Left cardiac atrium (tissue), 4 donors: ENCODE data around the gene MMRN2. TPM values are rescaled to one million over a fixed set of nuclear protein-coding genes. Genes with fewer than 3 reads are reported as not detected.
A peak's percentile ranks its signal among the peaks of the same experiment; 100 is the strongest.

Experiments used
- ATAC-seq, 2 donors: fragments of 200-7000 bp; cut with Tn5 transposase; one replicate each; pipeline ENCODE4 v1.9.1; 2020; ENCODE audit warnings: mild to moderate bottlenecking in 2 of 2, moderate library complexity in 2 of 2
- DNase-seq: peaks from one replicate; pipeline ENCODE4 v3.0.0-alpha.2; 2020
- intact Hi-C, 2 donors: fragments of 100-400 bp; cut with DNase I; formaldehyde crosslinking; loops; one replicate each; pipeline versions ENCODE4 v1.14.1 to v1.15.1; 2022 to 2023
- total RNA-seq, 2 donors: library from RNA; stranded (reverse); fragmentation: NEBNext Ultra II Directional; extraction: Animal tissue kit (Norgen Biotek cat#: 25700); gene quantifications; one replicate each; pipeline ENCODE4 v1.2.1, GENCODE V29; 2021
- donor health status: DM: no; HTN: yes; CAD: no.
- donor health status: DM: no; HTN: yes; CAD: no; lungs with severe emphysema.
- donor health status: DM: yes; HTN: yes; CAD: no.
- donor health status: Dilated cardiomyopathy.

The MMRN2 gene
- total RNA-seq, 2 donors from 2014 or later: 38.6 to 62.1 TPM

DNA sequence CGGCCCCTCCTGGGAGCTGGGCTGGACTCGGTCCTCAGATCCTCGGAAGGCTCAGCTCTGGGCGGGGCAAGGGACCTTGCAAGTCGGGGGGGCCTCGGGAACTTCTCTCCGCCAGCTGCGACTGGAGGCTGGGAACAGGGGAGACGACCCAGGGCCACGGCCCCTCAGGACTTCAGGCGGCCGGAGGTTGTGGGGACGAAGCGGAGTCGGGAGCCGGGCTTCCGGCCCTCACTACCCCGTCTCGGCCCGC lies 13.5 kb upstream of the MMRN2 start:
- ATAC-seq: peak in 1 of 2 donors; percentile 32
- intact Hi-C loops: no loop called here
- no peak for DNase-seq

DNA sequence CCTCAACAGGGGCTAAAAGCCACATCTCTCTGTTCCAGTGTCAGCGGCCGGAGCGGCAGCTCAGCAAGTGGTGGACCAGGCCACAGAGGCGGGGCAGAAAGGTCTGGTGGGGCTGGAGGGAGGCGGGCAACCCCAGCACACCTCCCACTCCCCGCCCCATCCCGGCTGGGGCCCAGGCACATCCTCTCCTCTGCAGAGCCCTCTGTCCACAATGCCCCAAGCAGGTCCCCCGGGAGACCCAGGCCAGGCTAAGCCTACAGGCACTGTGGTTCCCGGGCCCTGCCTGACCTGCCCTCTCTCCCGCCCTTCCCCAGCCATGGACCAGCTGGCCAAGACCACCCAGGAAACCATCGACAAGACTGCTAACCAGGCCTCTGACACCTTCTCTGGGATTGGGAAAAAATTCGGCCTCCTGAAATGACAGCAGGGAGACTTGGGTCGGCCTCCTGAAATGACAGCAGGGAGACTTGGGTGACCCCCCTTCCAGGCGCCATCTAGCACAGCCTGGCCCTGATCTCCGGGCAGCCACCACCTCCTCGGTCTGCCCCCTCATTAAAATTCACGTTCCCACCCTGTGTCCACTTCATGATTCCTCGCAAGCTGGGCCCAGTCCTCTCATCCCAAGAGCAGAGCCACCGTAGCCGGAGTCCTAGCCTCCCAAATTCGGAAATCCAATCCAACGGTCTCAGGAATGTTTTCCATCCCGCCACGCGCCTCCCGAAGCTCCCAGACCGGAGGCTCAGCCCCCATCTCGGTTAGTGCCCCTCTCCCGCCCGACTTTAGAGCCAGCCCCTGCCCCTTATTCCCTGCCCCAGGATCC lies 13.0 kb upstream of the MMRN2 start:
- intact Hi-C loops: no loop called here
- peak; percentile 49 to 66 for ATAC-seq

DNA sequence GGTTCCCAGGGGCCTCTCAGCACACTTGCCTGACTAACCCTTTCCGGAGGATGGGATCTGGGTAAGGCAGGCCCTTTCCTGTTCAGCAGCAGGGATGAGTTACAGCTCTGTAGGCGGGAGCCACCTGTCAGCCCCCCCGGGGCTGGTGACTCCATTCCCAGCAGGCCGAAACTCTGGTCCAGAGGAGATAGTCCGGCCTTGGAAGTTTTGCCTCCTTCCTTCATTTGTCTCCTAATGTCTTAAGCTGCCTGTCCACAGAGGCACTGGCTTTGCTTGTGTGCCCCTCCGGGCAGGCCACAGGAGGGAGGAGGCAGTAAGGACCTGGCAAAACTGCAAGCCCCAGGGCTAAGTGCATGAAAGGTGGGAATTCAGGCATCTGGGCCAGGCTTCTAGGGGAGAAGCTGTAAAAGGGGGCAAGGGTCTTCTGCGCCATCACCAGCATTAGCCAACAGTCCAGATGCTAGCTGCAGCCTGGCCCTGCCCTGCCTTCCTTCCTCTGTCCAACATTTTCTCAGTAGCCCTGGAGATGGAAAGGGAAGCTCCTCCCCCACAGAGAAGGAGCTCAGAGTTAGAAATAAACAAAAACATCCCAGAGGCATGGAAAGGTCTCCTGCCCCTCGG lies 12.1 kb upstream of the MMRN2 start:
- intact Hi-C loops: no loop called here
- ATAC-seq (no peak), DNase-seq (no peak)

More for the DNA sequence above, 13.0 kb upstream of the MMRN2 start:
- DNase-seq: peak; percentile 89

DNA sequence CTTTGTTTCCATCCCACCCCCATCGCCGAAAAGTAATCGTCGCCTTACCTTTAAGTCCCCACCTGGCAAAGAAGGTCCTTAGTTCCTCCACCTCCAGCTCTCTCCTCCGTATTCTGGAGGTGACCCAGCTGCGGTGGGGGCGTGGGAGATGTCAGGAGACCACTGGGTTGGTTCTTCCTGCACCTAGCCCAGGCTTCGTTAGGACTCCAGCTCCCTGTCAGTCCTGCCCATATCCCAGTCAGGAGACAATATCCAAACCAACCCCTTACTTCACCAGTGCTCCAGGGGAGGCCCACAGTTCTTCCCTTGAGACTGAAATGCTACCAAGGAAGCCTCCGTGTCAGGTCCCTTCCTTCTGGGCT lies 11.6 kb upstream of the MMRN2 start:
- no peak for DNase-seq
- no peak for ATAC-seq
- intact Hi-C loops: no loop called here

DNA sequence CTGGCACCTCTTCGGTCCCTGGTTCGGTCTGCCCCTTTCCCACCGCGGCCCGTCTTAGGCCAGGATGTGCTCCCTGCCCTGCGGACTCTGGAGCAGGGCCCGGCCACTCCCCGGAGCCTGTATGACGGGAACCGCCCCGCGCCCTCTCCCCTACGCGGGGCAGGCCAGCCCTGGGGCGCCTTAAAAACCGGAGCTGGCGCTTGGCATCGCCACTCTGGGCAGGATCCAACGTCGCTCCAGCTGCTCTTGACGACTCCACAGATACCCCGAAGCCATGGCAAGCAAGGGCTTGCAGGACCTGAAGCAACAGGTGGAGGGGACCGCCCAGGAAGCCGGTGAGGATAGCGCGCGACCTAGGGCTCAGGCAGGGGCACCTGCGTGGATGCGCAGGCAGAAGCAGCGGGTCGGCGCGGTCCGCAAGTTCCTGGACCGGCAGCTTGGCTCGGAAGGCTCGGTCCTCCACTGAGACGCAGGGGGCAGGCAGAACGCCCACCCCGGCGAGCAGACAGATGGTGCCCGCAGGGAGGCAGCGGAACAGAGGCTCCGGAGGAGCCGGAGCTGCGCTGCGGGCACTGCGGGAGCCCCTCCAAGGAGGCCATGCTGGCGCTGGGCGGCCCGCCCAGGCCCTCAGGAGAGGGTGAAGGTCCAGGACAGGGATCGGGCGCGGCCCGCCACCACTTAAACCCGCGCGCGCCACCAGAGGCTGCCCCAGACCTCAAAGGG lies 11.0 kb upstream of the MMRN2 start, which contains the start of gene ADIRF:
Gene ADIRF, plus strand, starts transcription at position 212 of the 723 bp plus-strand sequence. Its CDS starts 63 bp downstream, at position 275.
- peak; percentile 16 to 24 for ATAC-seq
- peak; percentile 86 for DNase-seq
- intact Hi-C loops: no loop called here

DNA sequence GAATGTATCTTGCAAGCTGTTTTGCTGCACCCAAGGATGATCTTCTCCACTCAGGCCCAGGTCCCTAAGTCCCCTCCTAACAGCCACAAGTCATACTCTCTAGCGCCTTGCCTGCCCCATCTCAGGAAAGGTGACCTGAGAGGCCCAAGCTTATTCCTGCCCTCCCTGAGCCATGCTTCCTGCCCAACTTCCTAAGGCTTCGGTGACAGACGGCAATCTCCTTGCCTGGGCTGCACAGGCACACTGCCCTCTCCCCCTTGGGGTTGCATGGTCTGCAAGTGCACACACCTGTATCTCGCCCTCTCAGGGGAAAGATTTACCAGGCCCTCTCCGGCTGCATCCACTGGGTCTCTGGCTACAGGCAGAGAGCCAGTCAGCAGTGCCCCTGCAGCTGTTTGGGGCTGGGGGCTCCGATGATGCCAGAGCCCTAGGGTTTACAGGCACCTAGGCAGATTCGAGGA lies 10.1 kb upstream of the MMRN2 start:
- ATAC-seq (no peak), DNase-seq (no peak)
- intact Hi-C loops: no loop called here

DNA sequence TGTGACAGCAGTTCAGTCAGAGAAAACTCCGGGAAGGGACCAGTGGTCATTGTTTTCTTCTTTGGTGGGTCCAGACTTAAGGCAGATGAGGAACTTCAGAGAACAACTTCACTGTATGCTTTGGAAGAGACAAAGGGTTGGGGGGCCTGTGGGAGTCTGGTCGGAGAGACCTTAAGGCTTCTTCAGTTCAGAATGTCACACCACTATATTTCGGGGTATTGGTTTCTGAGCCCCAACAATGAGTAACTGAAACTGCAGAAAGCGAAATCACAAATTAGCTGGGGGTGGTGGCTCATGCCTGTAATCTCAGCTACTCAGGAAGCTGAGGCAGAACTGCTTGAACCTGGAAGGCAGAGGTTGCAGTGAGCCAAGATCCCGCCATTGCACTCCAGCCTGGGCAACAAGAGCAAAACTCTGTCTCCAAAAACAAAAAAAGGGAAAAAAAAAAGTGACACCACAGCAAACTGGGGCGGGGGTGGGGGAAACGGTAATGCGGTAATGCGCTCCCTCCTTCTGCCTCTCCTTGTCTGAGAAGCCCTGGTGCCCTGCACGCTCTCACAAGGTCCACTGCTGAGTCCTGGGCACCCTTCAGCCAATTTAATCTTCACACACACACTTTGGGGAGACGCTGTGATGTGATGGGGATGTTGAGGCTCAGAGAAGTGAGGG lies 8.7 kb upstream of the MMRN2 start:
- ATAC-seq: no peak
- intact Hi-C loops: no loop called here
- no peak for DNase-seq

DNA sequence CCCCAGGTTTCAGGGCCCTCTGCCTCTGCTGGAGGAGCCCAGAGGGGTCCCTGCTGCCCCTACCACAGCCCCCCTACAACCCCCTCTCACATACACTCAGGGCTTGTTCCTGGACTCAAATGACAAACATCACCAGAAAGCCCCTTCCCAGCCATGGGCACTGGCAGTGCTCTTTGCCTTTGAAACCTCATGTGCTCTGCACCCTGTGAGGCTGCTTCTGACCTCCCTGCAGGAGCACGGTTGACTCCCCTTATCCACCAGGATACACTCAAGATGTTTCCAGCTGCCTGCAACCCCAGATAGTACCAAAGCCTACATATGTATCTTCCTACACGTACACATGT lies 7.4 kb upstream of the MMRN2 start:
- ATAC-seq (no peak), DNase-seq (no peak)
- intact Hi-C loops: no loop called here

DNA sequence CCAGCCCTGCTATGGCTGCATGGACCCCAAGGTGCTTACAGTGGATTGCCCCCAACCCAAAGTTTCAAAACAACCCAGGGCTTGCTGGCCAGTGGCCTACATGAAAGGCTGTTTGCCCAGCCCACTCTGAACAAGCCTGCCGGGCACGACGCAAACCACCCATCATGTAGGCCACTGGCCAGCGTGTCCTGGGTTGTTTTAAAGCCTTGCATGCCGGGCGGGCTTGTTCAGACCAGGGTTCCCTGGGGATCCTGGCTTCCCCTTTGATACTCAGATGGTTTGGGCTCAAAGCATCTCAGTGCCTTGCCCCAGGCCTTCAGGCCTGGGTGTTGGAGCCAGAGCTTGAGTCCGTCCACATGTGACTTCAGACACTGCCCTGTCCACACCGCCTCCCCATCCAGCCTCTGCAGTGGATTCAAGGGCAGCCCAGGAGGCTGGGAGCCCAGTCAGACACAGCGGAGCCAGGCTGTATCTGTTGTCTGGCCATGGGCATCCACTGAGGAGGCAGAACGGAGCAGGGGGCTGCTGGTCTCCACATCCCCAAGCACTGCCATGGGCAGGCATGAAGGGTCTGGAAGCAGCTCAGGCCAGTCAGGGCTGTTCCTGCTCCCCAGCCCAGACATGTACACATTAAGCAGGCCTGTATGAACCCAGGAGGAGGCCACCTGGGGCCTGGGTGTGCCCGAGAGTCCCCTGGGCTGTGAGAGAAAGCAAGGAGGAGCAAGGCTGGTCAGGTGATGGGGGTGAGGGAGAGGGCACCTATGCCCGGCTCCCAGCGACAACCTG lies 6.8 kb upstream of the MMRN2 start:
- intact Hi-C loops: no loop called here
- ATAC-seq (no peak), DNase-seq (no peak)

DNA sequence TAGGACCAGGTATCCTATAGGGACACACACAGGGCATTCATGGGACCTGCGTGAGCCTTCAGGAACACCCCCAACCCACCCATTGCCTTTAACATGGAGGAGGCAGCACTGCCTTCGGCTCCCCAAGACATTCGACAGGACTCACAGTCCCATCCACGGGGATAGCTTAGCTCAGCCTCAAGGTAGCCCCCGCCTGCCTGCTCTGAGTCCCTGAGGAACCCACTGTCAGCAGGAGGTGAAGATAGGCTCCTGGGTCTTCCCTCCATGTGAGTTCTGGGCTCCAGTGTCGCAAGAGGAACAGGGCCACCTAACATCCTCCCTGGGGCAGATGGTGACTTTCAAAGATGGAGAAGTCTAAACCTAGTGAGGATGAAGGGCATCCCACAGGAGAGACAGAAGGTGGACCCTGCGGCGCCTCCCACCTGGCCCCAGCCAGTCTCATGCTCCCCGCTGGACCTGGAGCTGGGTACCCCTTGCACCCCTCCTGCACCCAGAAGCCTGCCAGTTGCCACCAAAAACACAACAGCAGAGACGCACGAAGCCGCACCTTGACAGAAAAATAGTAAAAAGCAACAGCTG lies 6.0 kb upstream of the MMRN2 start:
- intact Hi-C loops: no loop called here
- ATAC-seq (no peak), DNase-seq (no peak)

DNA sequence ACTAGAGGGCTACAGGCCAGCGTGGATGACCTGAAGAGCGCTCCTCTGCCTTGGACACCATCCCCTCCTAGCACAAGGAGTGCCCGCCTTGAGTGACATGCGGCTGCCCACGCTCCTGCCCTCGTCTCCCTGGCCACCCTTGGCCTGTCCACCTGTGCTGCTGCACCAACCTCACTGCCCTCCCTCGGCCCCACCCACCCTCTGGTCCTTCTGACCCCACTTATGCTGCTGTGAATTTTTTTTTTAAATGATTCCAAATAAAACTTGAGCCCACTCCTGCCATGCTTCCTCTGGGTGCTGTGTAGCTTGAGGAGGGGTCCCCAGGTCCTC lies 5.5 kb upstream of the MMRN2 start:
- DNase-seq (no peak), ATAC-seq (no peak)
- intact Hi-C loops: no loop called here

DNA sequence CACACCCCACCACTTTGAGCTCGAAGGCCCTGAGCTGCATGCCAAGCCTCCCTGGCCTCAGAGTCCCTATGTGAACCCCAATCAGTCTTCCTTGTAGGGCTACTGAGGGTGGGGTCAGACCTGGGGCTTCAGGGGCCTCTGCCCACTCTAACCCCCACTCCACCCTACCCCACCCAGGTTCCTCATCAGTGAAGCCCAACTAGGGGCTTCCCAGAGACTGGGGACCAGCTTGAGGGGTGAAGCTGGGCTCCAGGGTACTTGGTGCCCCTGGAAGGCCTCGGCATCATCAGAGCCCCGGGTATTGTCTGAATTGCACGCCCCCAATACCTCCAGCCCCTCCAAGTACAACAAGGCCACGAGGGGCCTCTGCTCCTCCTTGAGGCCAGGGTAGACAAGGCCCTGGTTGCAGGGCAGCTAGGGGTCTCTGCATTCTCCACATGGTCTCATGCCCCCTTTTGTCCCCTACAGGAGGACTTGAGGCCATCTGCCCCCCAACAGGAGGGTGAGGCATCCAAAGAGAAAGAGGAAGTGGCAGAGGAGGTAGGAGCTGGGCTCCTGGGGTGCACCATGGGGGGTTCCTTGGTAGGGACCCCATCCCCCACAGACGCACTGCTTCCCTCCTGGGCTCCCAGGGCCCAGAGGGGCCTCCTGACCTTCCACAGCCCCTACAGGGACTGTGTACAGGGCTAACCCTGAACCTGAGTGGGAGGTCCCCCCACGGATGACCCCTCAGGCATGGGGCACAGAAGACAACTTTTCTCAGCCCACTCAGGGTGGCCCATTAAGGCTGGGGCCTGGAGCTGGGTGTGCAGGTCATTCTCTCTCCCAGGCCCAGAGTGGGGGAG lies 4.9 kb upstream of the MMRN2 start:
- no peak for DNase-seq
- no peak for ATAC-seq
- intact Hi-C loops: no loop called here

DNA sequence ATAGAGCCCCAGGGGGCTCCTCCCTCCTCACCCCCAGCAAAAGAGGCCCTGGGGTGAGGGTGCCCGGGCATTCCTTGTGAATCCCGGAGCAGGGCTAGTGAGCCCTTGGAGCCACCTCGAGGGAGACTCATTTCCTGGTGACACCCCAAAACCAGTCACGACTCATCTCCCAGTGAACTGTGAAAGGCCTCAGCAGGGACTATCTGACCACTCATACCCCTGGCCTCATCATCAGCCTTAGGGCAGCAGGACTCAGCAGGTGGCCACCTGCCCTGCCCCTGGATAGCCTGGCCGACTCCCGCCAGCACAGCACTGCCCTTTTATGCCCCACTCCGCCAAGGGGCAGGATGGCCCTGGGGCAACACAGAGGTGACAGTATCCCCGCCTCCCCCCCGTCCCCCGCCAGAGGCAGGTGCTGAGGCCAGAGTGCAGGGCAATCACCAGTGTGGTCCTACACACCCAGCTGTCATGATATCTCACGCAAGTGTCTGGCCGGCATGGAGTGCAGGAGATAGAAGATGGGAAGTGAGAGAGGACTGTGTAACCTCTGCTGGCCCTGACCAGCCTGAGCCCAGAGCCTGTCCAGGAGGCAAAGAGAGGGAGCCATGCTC lies 4.2 kb upstream of the MMRN2 start:
- DNase-seq: no peak
- ATAC-seq: no peak
- intact Hi-C loops: no loop called here

DNA sequence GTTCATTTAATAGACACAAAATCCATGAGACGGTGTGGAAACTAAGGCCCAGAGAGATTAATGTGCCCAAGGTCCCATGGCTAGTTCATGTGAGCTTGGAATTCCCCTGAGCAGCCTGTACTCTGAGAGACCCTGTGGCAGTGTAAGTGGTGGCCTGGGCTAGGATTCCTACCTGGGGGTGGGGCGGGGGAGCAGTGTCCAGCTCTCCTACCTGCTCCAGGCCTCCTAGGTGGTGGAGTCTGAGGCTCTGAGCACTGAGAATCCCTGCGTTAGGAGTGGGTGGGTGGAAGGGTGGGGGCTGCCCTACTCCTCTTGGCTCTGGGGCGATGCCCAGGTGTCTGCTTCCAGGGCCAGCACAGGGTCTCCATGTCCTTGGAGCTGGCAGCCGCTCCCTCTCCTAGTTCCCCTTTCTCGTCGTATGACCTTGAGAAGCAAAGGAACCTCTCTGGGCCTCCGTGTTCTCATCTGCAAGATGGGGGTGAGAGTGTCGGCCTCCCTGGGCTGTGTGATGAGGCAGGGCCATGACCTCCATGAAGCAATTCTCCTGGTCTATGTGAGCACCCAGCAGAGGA lies 3.5 kb upstream of the MMRN2 start:
- DNase-seq (no peak), ATAC-seq (no peak)
- intact Hi-C loops: no loop called here

DNA sequence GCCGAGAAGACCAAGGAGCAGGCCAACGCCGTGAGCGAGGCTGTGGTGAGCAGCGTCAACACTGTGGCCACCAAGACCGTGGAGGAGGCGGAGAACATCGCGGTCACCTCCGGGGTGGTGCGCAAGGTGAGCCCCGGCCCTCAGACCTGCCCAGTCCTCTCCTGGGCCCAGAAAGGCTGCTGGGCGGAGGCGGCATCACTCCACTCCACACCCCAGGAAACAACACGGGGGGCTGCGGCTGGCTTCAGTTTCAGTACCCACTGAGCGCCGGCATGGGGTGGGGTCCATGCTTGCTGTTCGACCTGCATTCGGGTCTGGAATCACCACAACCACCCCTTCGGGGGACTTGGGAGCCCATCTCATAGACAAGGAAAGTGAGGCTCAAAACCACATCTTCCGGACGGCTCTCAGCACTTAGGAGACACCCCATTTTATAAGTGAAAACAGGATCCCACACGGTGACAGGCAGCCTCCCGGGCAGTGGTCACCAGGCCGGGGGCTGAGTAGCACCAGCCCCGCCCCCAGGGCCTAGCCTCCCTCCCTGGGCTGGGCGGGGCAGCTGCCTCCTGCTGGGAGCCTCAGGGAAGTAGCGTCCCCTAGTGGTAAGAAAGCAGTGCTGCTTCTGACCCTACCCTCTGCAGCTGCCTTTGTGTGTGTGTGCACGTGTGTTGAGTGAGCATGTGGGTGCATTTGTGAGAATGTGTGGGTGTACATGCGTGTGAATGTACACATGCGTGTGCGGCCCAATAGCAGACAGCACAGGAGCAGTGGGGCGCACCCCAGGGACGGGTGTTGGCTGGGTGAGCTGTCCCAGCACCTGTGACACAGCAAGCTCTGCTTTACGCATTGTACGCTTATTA lies 2.8 kb upstream of the MMRN2 start:
- ATAC-seq (peak; percentile 46 to 60), DNase-seq (peak; percentile 75)
- intact Hi-C loops: no loop called here

DNA sequence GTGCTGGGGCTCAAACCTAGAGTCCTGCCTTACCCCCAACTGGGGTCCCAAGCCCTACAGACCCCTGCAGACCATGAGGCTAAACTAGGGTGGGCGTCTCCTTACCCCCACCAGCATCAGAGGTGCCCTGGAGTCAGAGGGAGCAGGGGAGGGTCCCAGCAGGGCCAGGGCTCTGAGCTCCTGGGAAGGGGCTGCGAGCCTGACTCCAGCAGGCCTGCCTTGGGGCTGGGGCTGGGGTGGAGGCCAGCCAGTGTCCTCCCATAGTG lies 2.3 kb upstream of the MMRN2 start:
- DNase-seq (no peak), ATAC-seq (no peak)
- intact Hi-C loops: no loop called here
